ENCODE measurements around the gene SPECC1. TPM values are rescaled to one million over a fixed set of nuclear protein-coding genes. Genes with fewer than 3 reads are reported as not detected.
"Not testable (repeated sequence)": the region's sequence is repeated elsewhere in the genome, so short reads cannot be mapped to it uniquely, and the experiment has no call there.

The SPECC1 gene
- total RNA-seq, 1 donor from 2014 or later, result 83.0 TPM

- Histone ChIP-seq H2AFZ (ENCODE audit: low read depth, low read length) (no peak overlapping the region), H3K4me3 (ENCODE audit: insufficient read depth, low read depth, low read length) (no peak overlapping the region), H3K36me3 (ENCODE audit: insufficient read depth, low read length) (no peaks in the 10 kb centered on the region), H4K20me1 (ENCODE audit: insufficient read depth, low read length) (no peaks in the 10 kb centered on the region), H3K9ac (ENCODE audit: low read length) (no peak overlapping the region), H3K79me2 (ENCODE audit: insufficient read depth, low read length) (no peaks in the 10 kb centered on the region), H3K4me1 (ENCODE audit: insufficient read depth, low read length) (no peaks in the 10 kb centered on the region), H3K4me2 (ENCODE audit: low read length) (no peak overlapping the region), H3K9me3 (ENCODE audit: insufficient read depth, low read depth, low read length) (no peaks in the 10 kb centered on the region), H3K27ac (ENCODE audit: low read depth, low read length) (no peak overlapping the region), H3K27me3 (ENCODE audit: insufficient read depth, low read length) (no peaks in the 10 kb centered on the region)
- H3K4me3 Mint-ChIP-seq (ENCODE audit: unreplicated experiment), result no peak overlapping the region
- H3K27me3 Mint-ChIP-seq (ENCODE audit: low read depth, unreplicated experiment), result no peaks in the 10 kb centered on the region
- FAIRE-seq, result no peak
- TF ChIP-seq CTCF (IDR thresholded peaks at IDR 0.05; ENCODE audit: insufficient read depth, low read depth, low read length), result no peak
- TF ChIP-seq EZH2 (IDR thresholded peaks at IDR 0.05; ENCODE audit: insufficient read depth, low read length), result no peak
- no peaks in the 10 kb centered on the region for H3K4me1 Mint-ChIP-seq (ENCODE audit: low read depth, unreplicated experiment)
- no peaks in the 10 kb centered on the region for H3K36me3 Mint-ChIP-seq (ENCODE audit: low read depth, unreplicated experiment)
- no peaks in the 10 kb centered on the region for H3K9me3 Mint-ChIP-seq (ENCODE audit: unreplicated experiment)
- DNase-seq (ENCODE audit: low read depth), result no peak
- no peak overlapping the region for H3K27ac Mint-ChIP-seq (ENCODE audit: unreplicated experiment)
Measured at GRCh38 chr17:20032636-20033035, 23.5 kb downstream of the SPECC1 start.

DNA sequence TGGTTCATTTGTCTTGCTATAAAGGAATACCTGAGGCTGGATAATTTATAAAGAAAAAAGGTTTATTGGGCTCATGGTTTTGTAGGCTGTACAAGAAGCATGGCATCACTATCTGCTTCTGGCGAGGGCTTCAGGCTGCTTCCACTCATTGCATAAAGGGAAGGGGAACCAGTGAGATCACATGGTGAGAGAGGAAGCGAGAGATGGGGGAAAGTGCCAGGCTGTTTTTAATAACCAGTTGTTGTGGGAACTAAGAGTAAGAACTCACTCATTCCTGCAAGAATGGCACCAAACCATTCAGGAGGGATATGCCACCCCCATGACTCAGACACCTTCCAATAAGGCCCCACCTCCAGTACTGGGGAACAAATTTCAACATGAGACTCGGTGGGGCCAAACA is 24.3 kb downstream of the SPECC1 start:
- no peak for TF ChIP-seq EZH2 (IDR thresholded peaks at IDR 0.05; ENCODE audit: insufficient read depth, low read length)
- no peaks in the 10 kb centered on the region for H3K36me3 Mint-ChIP-seq (ENCODE audit: low read depth, unreplicated experiment)

GRCh38 chr17:20035501-20035900 is 26.3 kb downstream of the SPECC1 start:
- Mint-ChIP-seq H3K4me3 (ENCODE audit: unreplicated experiment) (no peak overlapping the region), H3K4me1 (ENCODE audit: low read depth, unreplicated experiment) (no peaks in the 10 kb centered on the region), H3K9me3 (ENCODE audit: unreplicated experiment) (no peaks in the 10 kb centered on the region), H3K27me3 (ENCODE audit: low read depth, unreplicated experiment) (no peaks in the 10 kb centered on the region), H3K36me3 (ENCODE audit: low read depth, unreplicated experiment) (no peaks in the 10 kb centered on the region), H3K27ac (ENCODE audit: unreplicated experiment) (no peak overlapping the region)
- no peak overlapping the region for H3K27ac ChIP-seq (ENCODE audit: low read depth, low read length)
- no peaks in the 10 kb centered on the region for H3K79me2 ChIP-seq (ENCODE audit: insufficient read depth, low read length)
- no peaks in the 10 kb centered on the region for H4K20me1 ChIP-seq (ENCODE audit: insufficient read depth, low read length)
- no peak for TF ChIP-seq CTCF (IDR thresholded peaks at IDR 0.05; ENCODE audit: insufficient read depth, low read depth, low read length)
- no peak overlapping the region for H2AFZ ChIP-seq (ENCODE audit: low read depth, low read length)
- no peaks in the 10 kb centered on the region for H3K9me3 ChIP-seq (ENCODE audit: insufficient read depth, low read depth, low read length)
- DNase-seq (ENCODE audit: low read depth) (no peak), FAIRE-seq (no peak)
- no peak overlapping the region for H3K4me2 ChIP-seq (ENCODE audit: low read length)
- no peaks in the 10 kb centered on the region for H3K36me3 ChIP-seq (ENCODE audit: insufficient read depth, low read length)
- H3K4me1 ChIP-seq (ENCODE audit: insufficient read depth, low read length), result no peaks in the 10 kb centered on the region
- H3K4me3 ChIP-seq (ENCODE audit: insufficient read depth, low read depth, low read length), result no peak overlapping the region
- no peak overlapping the region for H3K9ac ChIP-seq (ENCODE audit: low read length)
- H3K27me3 ChIP-seq (ENCODE audit: insufficient read depth, low read length), result no peaks in the 10 kb centered on the region

More for the DNA sequence above, 24.3 kb downstream of the SPECC1 start:
- H4K20me1 ChIP-seq (ENCODE audit: insufficient read depth, low read length), result no peaks in the 10 kb centered on the region
- H3K4me1 ChIP-seq (ENCODE audit: insufficient read depth, low read length), result no peaks in the 10 kb centered on the region
- H3K4me2 ChIP-seq (ENCODE audit: low read length), result no peak overlapping the region
- Mint-ChIP-seq H3K4me1 (ENCODE audit: low read depth, unreplicated experiment) (no peaks in the 10 kb centered on the region), H3K27ac (ENCODE audit: unreplicated experiment) (no peak overlapping the region), H3K4me3 (ENCODE audit: unreplicated experiment) (no peak overlapping the region), H3K9me3 (ENCODE audit: unreplicated experiment) (no peaks in the 10 kb centered on the region), H3K27me3 (ENCODE audit: low read depth, unreplicated experiment) (no peaks in the 10 kb centered on the region)
- no peaks in the 10 kb centered on the region for H3K79me2 ChIP-seq (ENCODE audit: insufficient read depth, low read length)
- H3K9me3 ChIP-seq (ENCODE audit: insufficient read depth, low read depth, low read length), result no peaks in the 10 kb centered on the region
- DNase-seq (ENCODE audit: low read depth) (no peak), FAIRE-seq (no peak)
- no peak overlapping the region for H3K4me3 ChIP-seq (ENCODE audit: insufficient read depth, low read depth, low read length)
- no peak overlapping the region for H2AFZ ChIP-seq (ENCODE audit: low read depth, low read length)
- H3K27me3 ChIP-seq (ENCODE audit: insufficient read depth, low read length), result no peaks in the 10 kb centered on the region
- H3K36me3 ChIP-seq (ENCODE audit: insufficient read depth, low read length), result no peaks in the 10 kb centered on the region
- no peak overlapping the region for H3K27ac ChIP-seq (ENCODE audit: low read depth, low read length)
- no peak overlapping the region for H3K9ac ChIP-seq (ENCODE audit: low read length)

DNA sequence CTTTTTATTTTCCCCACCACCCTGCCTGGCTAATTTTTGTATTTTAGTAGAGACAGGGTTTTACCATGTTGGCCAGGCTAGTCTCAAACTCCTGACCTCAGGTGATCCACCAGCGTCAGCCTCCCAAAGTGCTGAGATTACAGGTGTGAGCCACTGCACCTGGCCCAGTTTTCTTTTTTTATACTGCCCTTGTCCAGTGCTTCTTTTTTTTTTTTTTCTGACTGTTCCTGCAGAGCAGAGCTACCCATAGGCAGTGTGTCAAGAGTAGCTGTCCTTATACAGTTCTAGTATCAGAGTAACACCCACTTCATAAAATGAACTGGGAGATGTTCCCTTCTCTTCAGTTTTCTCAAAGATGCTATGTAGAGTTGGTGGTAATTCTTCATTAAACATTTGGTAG is 28.1 kb downstream of the SPECC1 start:
- not testable (repeated sequence) for H3K4me2 ChIP-seq (ENCODE audit: low read length); H3K4me3 ChIP-seq (ENCODE audit: insufficient read depth, low read depth, low read length); H3K27me3 Mint-ChIP-seq (ENCODE audit: low read depth, unreplicated experiment); H3K79me2 ChIP-seq (ENCODE audit: insufficient read depth, low read length); H3K9ac ChIP-seq (ENCODE audit: low read length); H3K4me1 Mint-ChIP-seq (ENCODE audit: low read depth, unreplicated experiment); H3K27me3 ChIP-seq (ENCODE audit: insufficient read depth, low read length); H3K27ac ChIP-seq (ENCODE audit: low read depth, low read length); FAIRE-seq; DNase-seq (ENCODE audit: low read depth); H4K20me1 ChIP-seq (ENCODE audit: insufficient read depth, low read length); H3K27ac Mint-ChIP-seq (ENCODE audit: unreplicated experiment); H3K9me3 Mint-ChIP-seq (ENCODE audit: unreplicated experiment); H3K4me3 Mint-ChIP-seq (ENCODE audit: unreplicated experiment); H3K9me3 ChIP-seq (ENCODE audit: insufficient read depth, low read depth, low read length); H2AFZ ChIP-seq (ENCODE audit: low read depth, low read length); H3K36me3 Mint-ChIP-seq (ENCODE audit: low read depth, unreplicated experiment); H3K4me1 ChIP-seq (ENCODE audit: insufficient read depth, low read length); H3K36me3 ChIP-seq (ENCODE audit: insufficient read depth, low read length)

Data from astrocyte (in vitro differentiated cells and primary cell).